Adipose tissue (tissue), 3 donors: ENCODE data around the gene TMEM87B. TPM values are rescaled to one million over a fixed set of nuclear protein-coding genes. Genes with fewer than 3 reads are reported as not detected.

Experiments
- H3K27ac ChIP-seq: one replicate; pipeline ENCODE4 v1.5.1; 2013; ENCODE audit warnings: low read depth, low read length
- WGBS, 3 donors: extraction: QIAGEN DNeasy Blood & Tissue Kit; methylation state at CpG; one replicate each; pipeline ENCODE4 v1.1.7; 2013; 5-methylcytosine and 5-hydroxymethylcytosine counted together
- polyA plus RNA-seq, 3 donors: library from polyadenylated mRNA; stranded (reverse); fragments of 200-250 nt; gene quantifications; one replicate each; pipeline ENCODE4 v1.2.3, GENCODE V29; 2013
- donor health status: healthy with polysubstance abuse.
- donor health status: Bipolar disorder and iron deficiency.
- donor health status: healthy.

The TMEM87B gene, protein sequence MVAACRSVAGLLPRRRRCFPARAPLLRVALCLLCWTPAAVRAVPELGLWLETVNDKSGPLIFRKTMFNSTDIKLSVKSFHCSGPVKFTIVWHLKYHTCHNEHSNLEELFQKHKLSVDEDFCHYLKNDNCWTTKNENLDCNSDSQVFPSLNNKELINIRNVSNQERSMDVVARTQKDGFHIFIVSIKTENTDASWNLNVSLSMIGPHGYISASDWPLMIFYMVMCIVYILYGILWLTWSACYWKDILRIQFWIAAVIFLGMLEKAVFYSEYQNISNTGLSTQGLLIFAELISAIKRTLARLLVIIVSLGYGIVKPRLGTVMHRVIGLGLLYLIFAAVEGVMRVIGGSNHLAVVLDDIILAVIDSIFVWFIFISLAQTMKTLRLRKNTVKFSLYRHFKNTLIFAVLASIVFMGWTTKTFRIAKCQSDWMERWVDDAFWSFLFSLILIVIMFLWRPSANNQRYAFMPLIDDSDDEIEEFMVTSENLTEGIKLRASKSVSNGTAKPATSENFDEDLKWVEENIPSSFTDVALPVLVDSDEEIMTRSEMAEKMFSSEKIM
- 10 to 100 TPM; 10.0 to 10.3 (median 10.3) TPM for polyA plus RNA-seq

- H3K27ac ChIP-seq: peak within 1 kb of the TSS; percentile 99
- WGBS, 3 donors: 0 to 1% (median 1%) methylated on average over 74 to 80 of the region's 90 CpGs
Measured at GRCh38 chr2:112054847-112055729, at the start of gene TMEM87B. Gene TMEM87B (plus strand): TSS chr2:112055269. CDS start chr2:112055592, 323 bp downstream.

DNA sequence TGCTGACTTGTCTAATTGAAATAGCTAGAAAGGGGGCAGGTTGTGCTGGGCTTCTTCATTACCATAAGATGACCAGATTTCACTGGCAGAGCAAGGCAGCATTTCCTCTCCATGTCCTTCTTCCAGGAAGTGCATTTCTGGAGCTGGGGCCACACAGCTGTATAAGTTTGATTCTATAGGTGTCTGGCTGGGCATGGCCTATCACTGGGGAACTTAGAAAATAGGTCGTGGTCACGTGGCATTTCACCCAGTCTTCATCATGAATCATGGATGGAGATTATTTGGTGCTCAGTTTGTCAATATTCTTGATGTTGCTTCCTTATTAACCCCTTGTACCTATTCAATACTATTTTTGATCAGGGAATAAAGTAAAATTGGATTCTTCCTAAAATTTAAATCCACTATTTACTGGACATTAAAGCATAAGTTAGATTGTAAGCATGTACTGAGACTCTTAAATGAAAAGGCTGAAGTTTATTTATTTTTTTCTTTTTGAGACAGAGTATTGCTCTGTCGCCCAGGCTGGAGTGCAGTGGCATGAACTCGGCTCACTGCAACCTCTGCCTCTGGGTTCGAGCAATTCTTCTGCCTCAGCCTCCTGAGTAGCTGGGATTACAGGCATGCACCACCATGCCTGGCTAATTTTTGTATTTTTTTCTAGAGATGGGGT, 49.5 kb upstream of the TMEM87B start:
- WGBS, 3 donors: 85 to 95% (median 91%) methylated on average over 5 of the region's 5 CpGs

GRCh38 chr2:112006076-112006410, 49.0 kb upstream of the TMEM87B start:
- no peak overlapping the region for H3K27ac ChIP-seq
- WGBS, 3 donors: 48 to 94% (median 57%) methylated on average over 4 of the region's 4 CpGs

More for the DNA sequence above, 49.5 kb upstream of the TMEM87B start:
- H3K27ac ChIP-seq: no peak overlapping the region

GRCh38 chr2:112007493-112007892, 47.6 kb upstream of the TMEM87B start:
- H3K27ac ChIP-seq: no peak overlapping the region
- WGBS, 3 donors: 84 to 90% (median 86%) methylated on average over 2 of the region's 2 CpGs

DNA sequence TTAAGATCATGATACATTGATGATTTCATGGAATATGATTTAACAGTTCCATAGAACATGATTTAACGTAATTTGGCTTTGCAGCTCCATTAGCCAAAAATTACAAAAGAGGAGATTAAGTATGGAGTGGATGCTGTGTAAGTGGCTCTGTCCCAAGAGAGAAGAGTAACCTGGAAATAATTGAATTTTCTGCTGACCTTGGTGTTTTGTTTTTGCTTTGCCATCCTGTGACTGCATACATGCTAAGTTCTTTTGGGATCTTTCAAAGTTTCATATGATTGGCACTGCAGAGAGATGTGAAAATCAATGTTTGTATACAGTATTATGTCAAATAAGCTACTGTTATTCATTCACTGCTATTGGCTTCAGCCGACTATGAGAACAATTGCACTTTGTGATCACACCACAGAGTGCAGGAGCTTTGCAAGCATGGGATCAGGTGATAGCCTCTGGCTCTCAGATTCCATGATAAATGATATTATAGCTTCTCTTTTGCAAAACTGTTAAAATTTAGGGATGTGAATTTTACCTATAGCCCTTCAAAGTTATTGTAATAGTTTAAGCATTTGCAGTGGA, 46.1 kb upstream of the TMEM87B start:
- H3K27ac ChIP-seq: no peak overlapping the region

DNA sequence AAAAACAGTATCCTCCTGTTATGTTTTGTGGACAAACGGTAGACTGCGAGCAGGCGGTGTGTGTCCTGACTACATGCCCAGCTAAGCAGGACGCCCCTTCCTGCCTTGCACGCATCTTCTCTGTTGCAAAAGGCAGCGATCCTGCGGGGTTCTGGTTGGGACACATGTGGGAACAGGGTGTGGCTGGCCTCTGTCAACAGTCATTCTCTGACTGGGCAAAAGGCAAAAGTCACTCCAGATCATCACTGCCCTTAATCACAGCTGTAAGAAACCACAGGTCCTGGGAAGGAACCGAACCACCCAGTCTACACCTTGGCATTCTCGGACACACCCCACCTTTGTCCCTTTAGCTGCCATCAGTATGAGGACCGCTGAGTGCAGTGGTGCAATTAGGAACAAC, 44.3 kb upstream of the TMEM87B start:
- no peak overlapping the region for H3K27ac ChIP-seq
- WGBS, 3 donors: 59 to 96% (median 69%) methylated on average over 10 of the region's 10 CpGs

More for the DNA sequence above, 46.1 kb upstream of the TMEM87B start:
- WGBS, 3 donors: 61 to 85% (median 84%) methylated on average over 2 of the region's 2 CpGs

GRCh38 chr2:112012556-112012955, 42.5 kb upstream of the TMEM87B start:
- WGBS, 3 donors: 77 to 79% (median 78%) methylated on average over 5 of the region's 5 CpGs
- no peak overlapping the region for H3K27ac ChIP-seq

DNA sequence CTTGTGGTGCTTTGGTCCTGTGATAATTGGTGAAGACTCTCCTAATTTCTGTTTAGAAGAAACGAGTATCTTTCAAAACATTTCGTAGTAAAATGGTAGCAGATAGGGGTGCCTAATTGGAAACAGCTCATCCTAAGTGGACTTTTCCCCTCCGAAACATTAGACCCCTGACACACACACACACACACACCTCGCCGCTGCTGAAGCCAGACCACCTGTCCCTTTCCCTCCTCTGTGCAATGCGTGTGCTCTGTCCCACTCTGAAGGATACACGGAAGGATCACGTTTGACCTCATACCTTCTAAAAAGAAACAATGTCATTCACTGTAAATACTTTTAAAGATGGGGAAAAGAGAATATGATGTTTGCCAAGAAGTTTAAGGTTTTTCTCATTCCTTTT, 36.2 kb upstream of the TMEM87B start:
- H3K27ac ChIP-seq: no peak overlapping the region
- WGBS, 3 donors: 91 to 93% (median 92%) methylated on average over 8 of the region's 8 CpGs

GRCh38 chr2:112019569-112019982, 35.5 kb upstream of the TMEM87B start:
- 71 to 74% (median 73%) methylated on average over 4 of the region's 4 CpGs for WGBS, 3 donors
- no peak overlapping the region for H3K27ac ChIP-seq

DNA sequence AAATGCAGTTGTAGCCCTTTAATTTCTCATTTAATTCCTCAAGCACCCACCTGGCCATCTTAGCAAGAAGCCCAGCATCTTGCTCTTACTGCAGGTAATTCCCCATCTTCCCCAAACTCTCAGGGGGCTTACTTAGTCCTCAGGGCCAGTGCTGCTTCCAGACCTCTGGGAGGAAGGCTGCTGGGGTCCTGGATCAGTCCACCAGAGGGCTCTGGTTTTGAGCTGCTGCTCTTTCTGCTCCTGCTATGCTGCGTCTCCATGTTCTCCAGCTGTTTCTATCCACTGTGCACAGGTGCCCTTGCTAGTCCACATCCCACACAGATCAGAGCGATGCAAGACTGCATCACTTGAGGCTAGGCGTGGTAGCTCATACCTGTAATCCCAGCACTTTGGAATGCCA, 34.5 kb upstream of the TMEM87B start:
- WGBS, 3 donors: 81 to 97% (median 93%) methylated on average over 3 of the region's 3 CpGs
- no peak overlapping the region for H3K27ac ChIP-seq

DNA sequence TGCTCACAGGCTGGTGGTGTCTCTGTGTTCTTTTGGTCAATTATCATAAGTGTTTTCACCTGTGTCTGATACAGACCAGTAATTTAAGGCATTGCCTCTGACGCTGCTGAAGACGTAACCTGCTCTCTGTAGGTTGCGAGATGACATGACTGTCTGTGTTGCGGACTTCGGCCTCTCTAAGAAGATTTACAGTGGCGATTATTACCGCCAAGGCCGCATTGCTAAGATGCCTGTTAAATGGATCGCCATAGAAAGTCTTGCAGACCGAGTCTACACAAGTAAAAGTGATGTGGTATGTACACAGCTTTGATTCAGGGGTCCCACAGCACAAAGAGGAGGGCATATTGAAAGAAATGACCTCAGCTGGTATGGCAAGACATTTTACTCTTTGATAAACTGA, 33.8 kb upstream of the TMEM87B start:
- no peak overlapping the region for H3K27ac ChIP-seq
- 95 to 97% (median 95%) methylated on average over 10 of the region's 10 CpGs for WGBS, 3 donors

DNA sequence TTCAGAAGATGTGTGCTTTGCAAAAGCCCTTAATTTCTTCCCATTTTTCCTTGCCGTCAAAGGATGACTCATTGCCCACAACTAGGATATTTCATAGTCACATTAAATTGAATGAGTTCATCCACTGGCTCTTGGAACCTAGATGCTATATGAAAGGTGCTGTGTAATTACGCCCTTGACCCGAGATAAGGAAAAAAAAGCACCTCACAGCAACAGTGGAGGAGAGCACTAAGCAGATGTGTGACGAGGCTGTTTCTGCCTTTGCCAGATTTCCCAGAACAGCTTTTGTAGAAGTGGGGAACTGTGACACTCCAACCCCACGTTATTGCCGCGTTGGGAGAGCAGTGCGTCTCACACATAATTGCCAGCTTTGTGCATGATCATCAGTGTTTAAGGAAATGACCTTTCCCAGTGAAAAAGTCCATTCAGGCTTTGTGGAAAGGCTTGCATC, 33.3 kb upstream of the TMEM87B start:
- 80 to 88% (median 86%) methylated on average over 8 of the region's 8 CpGs for WGBS, 3 donors
- no peak overlapping the region for H3K27ac ChIP-seq

- 93 to 96% (median 94%) methylated on average over 5 of the region's 5 CpGs for WGBS, 3 donors
Measured at GRCh38 chr2:112023707-112024106, 31.4 kb upstream of the TMEM87B start.

GRCh38 chr2:112024231-112024630, 30.8 kb upstream of the TMEM87B start:
- H3K27ac ChIP-seq: no peak overlapping the region
- WGBS, 3 donors: 64 to 82% (median 80%) methylated on average over 9 of the region's 9 CpGs

More at GRCh38 chr2:112023707-112024106, 31.4 kb upstream of the TMEM87B start:
- H3K27ac ChIP-seq: no peak overlapping the region

DNA sequence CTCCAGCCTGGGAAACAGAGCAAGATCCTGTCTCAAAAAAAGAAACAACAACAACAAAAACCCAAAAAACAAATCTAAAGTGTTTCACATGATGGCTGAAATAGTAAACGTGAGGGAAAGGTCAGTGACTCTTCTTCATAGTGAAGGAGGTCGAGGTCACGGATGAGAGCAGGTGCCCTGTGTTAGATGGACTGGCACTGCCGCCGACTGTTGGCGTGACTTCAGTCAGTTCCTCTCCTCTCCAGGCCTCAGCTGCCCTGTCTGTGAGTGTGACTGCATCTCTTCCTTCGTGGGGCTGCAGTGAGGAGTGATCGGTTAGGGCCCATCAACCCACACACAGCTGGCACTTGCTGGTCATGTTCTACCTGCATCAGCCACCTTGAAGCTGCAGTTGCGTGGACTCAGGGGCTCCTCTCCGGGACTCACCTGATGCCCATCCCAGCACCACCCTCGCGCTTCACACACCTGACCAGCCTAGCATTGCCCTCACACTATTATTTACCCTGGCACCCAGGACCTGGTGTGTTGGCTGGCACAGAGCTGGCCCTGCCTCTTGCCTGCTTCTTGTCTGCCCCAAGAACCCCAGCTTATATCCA, 30.1 kb upstream of the TMEM87B start:
- 87 to 95% (median 87%) methylated on average over 12 of the region's 12 CpGs for WGBS, 3 donors
- H3K27ac ChIP-seq: no peak overlapping the region

GRCh38 chr2:112026509-112026908, 28.6 kb upstream of the TMEM87B start:
- H3K27ac ChIP-seq: no peak overlapping the region
- WGBS, 3 donors: 68 to 73% (median 71%) methylated on average over 8 of the region's 8 CpGs

GRCh38 chr2:112027767-112028166, 27.3 kb upstream of the TMEM87B start:
- WGBS, 3 donors: 86 to 96% (median 96%) methylated on average over 3 of the region's 3 CpGs
- no peak overlapping the region for H3K27ac ChIP-seq

DNA sequence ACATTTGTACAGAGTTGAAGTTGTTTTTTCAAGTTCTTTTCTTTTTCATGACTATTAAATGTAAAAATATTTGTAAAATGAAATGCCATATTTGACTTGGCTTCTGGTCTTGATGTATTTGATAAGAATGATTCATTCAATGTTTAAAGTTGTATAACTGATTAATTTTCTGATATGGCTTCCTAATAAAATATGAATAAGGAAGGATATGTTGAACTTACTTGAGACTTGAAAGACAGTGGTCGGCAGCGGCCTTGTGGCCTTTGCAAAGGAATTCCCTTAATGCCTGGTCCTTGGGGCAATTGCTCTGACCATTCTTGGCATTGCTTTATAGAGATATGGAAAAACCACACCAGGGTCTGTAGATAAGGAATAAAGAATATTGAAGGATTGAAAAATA, 25.9 kb upstream of the TMEM87B start:
- WGBS, 3 donors: 51 to 94% (median 92%) methylated on average over 2 of the region's 2 CpGs
- H3K27ac ChIP-seq: no peak overlapping the region
